Right lobe of liver (tissue), 6 donors: Measurements from ENCODE around the gene ZBTB16. TPM values are rescaled to one million over a fixed set of nuclear protein-coding genes. Genes with fewer than 3 reads are reported as not detected.

Source experiments
- ATAC-seq, 4 donors: fragments of 200-7000 bp; cut with Tn5 transposase; one replicate each; pipeline ENCODE4 v1.9.1; 2020; ENCODE audit warnings: mild to moderate bottlenecking in 4 of 4, moderate library complexity in 4 of 4
- DNase-seq, 3 donors: peaks; one replicate each; pipeline ENCODE4 v3.0.0-alpha.2; 2020
- H3K27ac ChIP-seq, 3 donors: fragments of 200-600 bp; one replicate each; pipeline ENCODE4 v1.8.0; 2022
- H3K27me3 ChIP-seq, 2 donors: fragments of 200-600 bp; one replicate each; pipeline ENCODE4 v1.8.0; 2022
- H3K36me3 ChIP-seq, 4 donors: fragments of 200-600 bp; sonication (generic) in 1 of 4; one replicate each; pipeline versions ENCODE4 v1.5.1 to v1.8.0; 2017 to 2022; ENCODE audit warnings: control low read depth in 1 of 4
- H3K4me1 ChIP-seq, 4 donors: fragments of 200-600 bp; sonication (generic) in 1 of 4; one replicate each; pipeline versions ENCODE4 v1.5.1 to v1.8.0; 2017 to 2022; ENCODE audit warnings: control low read depth in 1 of 4
- H3K4me3 ChIP-seq, 3 donors: fragments of 200-600 bp; one replicate each; pipeline ENCODE4 v1.8.0; 2022
- H3K9me3 ChIP-seq, 4 donors: fragments of 200-600 bp; sonication (generic) in 1 of 4; one replicate each; pipeline versions ENCODE4 v1.5.1 to v1.8.0; 2017 to 2022; ENCODE audit warnings: control low read depth in 1 of 4
- CTCF ChIP-seq, 4 donors: fragments of 200-600 bp in 3 of 4; fragments of 450-650 bp in 1 of 4; IDR thresholded peaks; one replicate each; pipeline versions ENCODE4 v1.5.1 to v1.8.0; 2016 to 2022; ENCODE audit warnings: antibody characterized with exemption in 4 of 4, mild to moderate bottlenecking in 2 of 4
- POLR2A ChIP-seq: fragments of 450-650 bp; IDR thresholded peaks from one replicate; pipeline ENCODE4 v1.6.1; 2017; ENCODE audit warnings: antibody characterized with exemption, mild to moderate bottlenecking
- WGBS: methylation state at CpG from one replicate; pipeline ENCODE4 v1.1.6; 2018; ENCODE audit warnings: low coverage, low lambda C conversion rate; ENCODE audit not compliant: insufficient coverage; ENCODE audit errors: missing lambda C conversion rate; 5-methylcytosine and 5-hydroxymethylcytosine counted together
- intact Hi-C, 2 donors: fragments of 100-400 bp; cut with DNase I; formaldehyde crosslinking; loops; one replicate each; pipeline versions ENCODE4 v1.11.2 to v1.14.1; 2022
- long read RNA-seq: library from polyadenylated mRNA; unstranded; transcript quantifications from one replicate; pipeline ENCODE4 v2.0.0, GENCODE V29; 2019
- total RNA-seq, 6 experiments: library from RNA; depleted of rRNA in 2 of 6; stranded (reverse); fragments of >200 nt in 2 of 6; fragmentation: NEBNext Ultra II Directional in 3 of 6; extraction: Animal tissue kit (Norgen Biotek cat#: 25700) in 3 of 6; gene quantifications; one replicate each; pipeline versions ENCODE4 v1.1.0 to v1.2.4, GENCODE V29; 2016 to 2023
- donor health status: DM: no; HTN: yes; CAD: no.
- donor health status: DM: no; HTN: no; CAD: no.
- donor health status: DM: no; HTN: no; CAD: no.
- donor health status: DM: no; HTN: yes; CAD: no.
- donor health status: DM: no; HTN: yes; CAD: no.

ZBTB16 gene
- total RNA-seq: 100 to 1,000 TPM in 2 of 6 experiments, 10 to 100 TPM in 4; 13.1 to 205 (median 52.2) TPM
- long read RNA-seq, transcript ZBTB16-201 (7 exons, 2,523 nt): minor isoform, 5 of 17 reads
- long read RNA-seq, transcript ZBTB16-204 (2 exons, 727 nt): major isoform, 6 of 17 reads
- long read RNA-seq, partial matches to known transcripts: 3 of 17 reads
- long read RNA-seq, other reads (novel, unspliced or antisense): 3 of 17 reads

GRCh38 chr11:114059278-114059983 is at the start of gene ZBTB16:
Gene ZBTB16 (plus strand): TSS chr11:114059711. CDS start chr11:114063301, 3,590 bp downstream.
- intact Hi-C loops: no loop called here
- Histone ChIP-seq H3K27ac (peak within 1 kb of the TSS; percentile 93 to 100 (median 94)), H3K27me3 (no peaks in the 10 kb centered on the region), H3K4me1 (peaks cover 0 to 43% (median 15%) of the 10 kb centered on the region in 4 donors), H3K9me3 (no peaks in the 10 kb centered on the region), H3K36me3 (peaks cover 0 to 18% (median 11%) of the 10 kb centered on the region in 4 donors), H3K4me3 (peak within 1 kb of the TSS; percentile 78 to 96 (median 89))
- 0% methylated on average over 6 of the region's 71 CpGs for WGBS
- peak; percentile 90 for TF ChIP-seq POLR2A
- peak; percentile 27 to 37 (median 32) for TF ChIP-seq CTCF (IDR thresholded peaks at IDR 0.05)
- ATAC-seq (peak; percentile 56 to 73 (median 64)), DNase-seq (peak; percentile 93 to 94 (median 94))

GRCh38 chr11:114010931-114011330 is 48.6 kb upstream of the ZBTB16 start:
- Histone ChIP-seq H3K4me3 (no peak overlapping the region), H3K27ac (no peak overlapping the region), H3K36me3 (no peaks in the 10 kb centered on the region), H3K4me1 (no peaks in the 10 kb centered on the region), H3K27me3 (no peaks in the 10 kb centered on the region), H3K9me3 (no peaks in the 10 kb centered on the region)
- intact Hi-C loops: no loop called here
- DNase-seq (no peak), ATAC-seq (peak in 3 of 4 donors; percentile 20 to 82 (median 76))
- TF ChIP-seq POLR2A (no peak), CTCF (IDR thresholded peaks at IDR 0.05) (no peak)
- WGBS: 48% methylated on average over 4 of the region's 4 CpGs

GRCh38 chr11:114011443-114011842 is 48.1 kb upstream of the ZBTB16 start:
- no peak overlapping the region for H3K4me3 ChIP-seq
- no peaks in the 10 kb centered on the region for H3K4me1 ChIP-seq
- ATAC-seq (no peak), DNase-seq (no peak)
- intact Hi-C loops: no loop called here
- no peak overlapping the region for H3K27ac ChIP-seq
- WGBS: 48% methylated on average over 2 of the region's 2 CpGs
- TF ChIP-seq POLR2A (no peak), CTCF (IDR thresholded peaks at IDR 0.05) (no peak)
- no peaks in the 10 kb centered on the region for H3K36me3 ChIP-seq
- no peaks in the 10 kb centered on the region for H3K27me3 ChIP-seq
- no peaks in the 10 kb centered on the region for H3K9me3 ChIP-seq

- no peak for DNase-seq
- TF ChIP-seq POLR2A (no peak), CTCF (IDR thresholded peaks at IDR 0.05) (no peak)
- no peaks in the 10 kb centered on the region for H3K4me1 ChIP-seq
- H3K4me3 ChIP-seq: no peak overlapping the region
- no peak overlapping the region for H3K27ac ChIP-seq
- no peaks in the 10 kb centered on the region for H3K27me3 ChIP-seq
- H3K9me3 ChIP-seq: no peaks in the 10 kb centered on the region
- no peaks in the 10 kb centered on the region for H3K36me3 ChIP-seq
- intact Hi-C loops: no loop called here
- ATAC-seq: peak in 1 of 4 donors; percentile 18
- 54% methylated on average over 3 of the region's 6 CpGs for WGBS
Observed at GRCh38 chr11:114015117-114015516, 44.4 kb upstream of the ZBTB16 start.
